ENCODE measurements around the gene HSD17B8. TPM values are rescaled to one million over a fixed set of nuclear protein-coding genes. Genes with fewer than 3 reads are reported as not detected.

The HSD17B8 gene
- total RNA-seq, 2 donors from 2014 or later = 10.3 to 31.4 TPM

DNA sequence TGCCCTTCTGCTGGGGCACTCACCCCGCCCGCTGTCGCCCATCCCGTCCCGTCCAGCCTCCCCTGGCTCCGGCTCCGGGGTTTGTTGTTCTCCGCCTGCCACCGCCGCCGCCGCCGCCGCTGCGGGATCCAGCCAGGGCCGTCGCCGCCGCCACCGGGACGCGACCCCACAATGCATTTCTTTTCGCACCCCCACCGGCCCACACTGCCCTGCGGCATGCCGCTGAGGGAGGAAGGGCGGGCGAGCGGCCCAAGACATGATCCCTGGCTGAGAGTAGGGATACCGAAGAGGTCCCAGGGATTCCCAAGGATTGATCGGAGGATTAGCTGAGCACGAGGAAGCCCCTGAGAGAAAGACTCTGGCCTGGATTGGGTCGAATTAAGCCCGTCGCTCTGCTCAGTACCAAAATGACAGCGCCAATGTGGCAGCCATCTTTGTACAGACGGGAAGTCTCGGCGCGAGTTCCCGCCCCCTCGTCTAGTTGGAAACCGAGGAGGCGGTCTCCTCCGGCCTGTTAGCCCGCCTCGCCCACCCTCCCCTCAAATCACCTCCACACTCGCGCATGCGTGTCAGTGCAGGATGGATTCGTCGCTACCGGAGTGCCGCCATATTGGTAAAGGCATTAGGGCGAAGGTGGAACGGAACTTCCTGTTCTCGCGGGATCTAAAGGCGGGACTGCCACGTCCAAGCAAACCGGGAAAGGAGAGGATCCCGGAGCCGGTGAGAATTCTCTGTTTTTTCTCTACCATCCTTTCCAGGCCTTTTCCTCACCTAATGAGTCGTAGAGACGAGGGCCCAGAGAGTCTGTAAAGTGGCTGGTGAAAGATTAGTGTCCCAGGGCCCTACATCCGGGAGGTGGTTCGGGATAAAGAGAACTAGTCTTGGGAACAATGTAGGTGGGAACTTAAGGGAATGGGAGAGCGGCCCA is 4.0 kb upstream of the HSD17B8 start, which contains the start of the genes RXRB and SLC39A7:
RXRB (minus strand) TSS at position 447 of the 928 bp plus-strand sequence; CDS start at position 258, 189 bp downstream.
SLC39A7 (plus strand) TSS at position 649 of the 928 bp plus-strand sequence. CDS start 379 bp downstream, outside the sequence.
- no peaks in the 10 kb centered on the region for H3K9me3 ChIP-seq
- H3K4me1 ChIP-seq = peaks cover 0 to 67% of the 10 kb centered on the region in 2 donors
- peak within 1 kb of the TSS; percentile 94 to 95 for H3K27ac ChIP-seq
- peak within 1 kb of the TSS; percentile 58 to 74 for H3K4me3 ChIP-seq
- DNase-seq (ENCODE audit: low spot score) = peak; percentile 100
- TF ChIP-seq CTCF (IDR thresholded peaks at IDR 0.05) = no peak
- peaks cover 44% of the 10 kb centered on the region for H3K36me3 ChIP-seq
- H3K27me3 ChIP-seq = no peaks in the 10 kb centered on the region

- no peak for DNase-seq (ENCODE audit: low spot score)
- no peaks in the 10 kb centered on the region for H3K9me3 ChIP-seq
- H3K4me1 ChIP-seq = peaks cover 0 to 67% of the 10 kb centered on the region in 2 donors
- no peak for TF ChIP-seq CTCF (IDR thresholded peaks at IDR 0.05)
- peaks cover 37% of the 10 kb centered on the region for H3K36me3 ChIP-seq
- peak overlapping the region; percentile 58 to 74 for H3K4me3 ChIP-seq
- no peaks in the 10 kb centered on the region for H3K27me3 ChIP-seq
- H3K27ac ChIP-seq = peak overlapping the region; percentile 94 to 95
Observed at GRCh38 chr6:33201147-33201545, 3.3 kb upstream of the HSD17B8 start.

DNA sequence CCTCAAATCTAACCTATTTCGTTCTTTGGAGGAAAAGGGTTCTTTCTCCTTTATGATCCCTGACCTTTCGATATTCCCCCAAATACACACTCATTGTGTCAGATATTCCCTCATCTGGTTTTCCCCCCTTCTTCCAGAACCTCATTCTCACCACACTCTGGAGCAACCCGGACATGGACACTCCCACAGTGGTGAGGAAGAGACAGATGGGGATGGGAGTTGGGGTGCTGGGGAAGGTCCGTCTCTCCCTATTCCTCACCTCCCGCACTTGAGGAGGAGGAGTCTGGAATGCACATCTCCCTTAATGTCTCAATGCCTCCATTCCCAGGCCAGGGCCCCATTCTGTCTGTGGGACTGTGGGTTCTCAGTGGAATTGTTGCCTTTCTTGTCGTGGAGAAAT is 2.5 kb upstream of the HSD17B8 start:
- H3K9me3 ChIP-seq = no peaks in the 10 kb centered on the region
- H3K27ac ChIP-seq = peak overlapping the region; percentile 94 to 95
- no peak for DNase-seq (ENCODE audit: low spot score)
- H3K4me1 ChIP-seq = peaks cover 0 to 69% of the 10 kb centered on the region in 2 donors
- peak overlapping the region; percentile 58 to 74 for H3K4me3 ChIP-seq
- H3K36me3 ChIP-seq = peaks cover 29% of the 10 kb centered on the region
- no peaks in the 10 kb centered on the region for H3K27me3 ChIP-seq
- TF ChIP-seq CTCF (IDR thresholded peaks at IDR 0.05) = no peak

DNA sequence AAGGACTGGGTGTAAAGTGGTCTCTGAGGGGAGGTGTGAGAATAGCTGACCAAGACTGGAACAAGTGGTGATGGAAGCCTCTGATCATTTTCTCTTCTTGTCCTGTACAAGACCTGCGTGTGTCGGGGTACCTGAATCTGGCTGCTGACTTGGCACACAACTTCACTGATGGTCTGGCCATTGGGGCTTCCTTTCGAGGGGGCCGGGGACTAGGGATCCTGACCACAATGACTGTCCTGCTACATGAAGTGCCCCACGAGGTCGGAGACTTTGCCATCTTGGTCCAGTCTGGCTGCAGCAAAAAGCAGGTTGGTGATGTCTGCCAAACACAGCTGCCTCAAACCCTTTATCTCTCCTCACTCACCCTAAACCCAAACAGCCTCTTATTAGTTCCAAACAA is 1.7 kb upstream of the HSD17B8 start:
- Histone ChIP-seq H3K36me3 (peaks cover 24% of the 10 kb centered on the region), H3K27ac (no peak overlapping the region), H3K27me3 (no peaks in the 10 kb centered on the region), H3K4me1 (peaks cover 0 to 69% of the 10 kb centered on the region in 2 donors), H3K9me3 (no peaks in the 10 kb centered on the region), H3K4me3 (no peak overlapping the region)
- no peak for TF ChIP-seq CTCF (IDR thresholded peaks at IDR 0.05)
- DNase-seq (ENCODE audit: low spot score) = no peak

DNA sequence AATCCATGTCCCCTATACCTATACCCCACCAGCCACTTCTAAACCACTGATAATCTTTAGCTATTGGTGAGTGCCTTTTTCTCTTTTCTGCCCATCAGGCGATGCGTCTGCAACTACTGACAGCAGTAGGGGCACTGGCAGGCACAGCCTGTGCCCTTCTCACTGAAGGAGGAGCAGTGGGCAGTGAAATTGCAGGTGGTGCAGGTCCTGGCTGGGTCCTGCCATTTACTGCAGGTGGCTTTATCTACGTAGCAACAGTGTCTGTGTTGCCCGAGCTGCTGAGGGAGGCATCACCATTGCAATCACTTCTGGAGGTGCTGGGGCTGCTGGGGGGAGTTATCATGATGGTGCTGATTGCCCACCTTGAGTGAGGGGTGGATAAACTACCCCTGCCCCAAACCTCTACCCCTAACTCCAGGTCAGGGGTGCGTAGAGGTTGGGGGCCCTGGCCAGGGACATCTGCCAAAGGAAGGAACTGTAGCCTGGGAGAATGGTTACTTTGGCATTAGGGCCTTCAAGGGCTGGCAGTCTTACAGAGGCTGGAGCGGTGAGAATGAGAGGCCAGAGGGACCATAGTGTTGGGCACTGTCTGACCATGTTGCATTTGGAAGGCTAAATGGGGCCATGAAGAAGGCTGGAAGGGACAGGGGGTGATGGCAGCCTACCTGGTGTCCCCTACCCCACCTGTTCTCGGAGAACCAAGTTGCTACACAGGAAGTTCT is 851 bp upstream of the HSD17B8 start:
- H3K36me3 ChIP-seq = peaks cover 24% of the 10 kb centered on the region
- H3K9me3 ChIP-seq = no peaks in the 10 kb centered on the region
- TF ChIP-seq CTCF (IDR thresholded peaks at IDR 0.05) = no peak
- H3K4me3 ChIP-seq = peak overlapping the region in 1 of 2 donors; percentile 66
- no peak overlapping the region for H3K27ac ChIP-seq
- no peaks in the 10 kb centered on the region for H3K27me3 ChIP-seq
- H3K4me1 ChIP-seq = peaks cover 0 to 62% of the 10 kb centered on the region in 2 donors
- DNase-seq (ENCODE audit: low spot score) = no peak
